MCF 10A (cell line): ENCODE results near the gene NR3C2. TPM values are rescaled to one million over a fixed set of nuclear protein-coding genes. Genes with fewer than 3 reads are reported as not detected.

ENCODE experiments used
- BruUV-seq: library from RNA; stranded (reverse); fragments of 400-500 nt; replicated peaks from 2 replicates; lab custom pipeline; 2021; lab: Mats Ljungman, UMichigan
- CTCF ChIA-PET: fragments of 300-600 bp; sonication (Branson Sonifier 250); formaldehyde crosslinking; extraction: SDS; loops from one replicate; lab custom pipeline; 2021; ENCODE audit warnings: antibody characterized with exemption, inconsistent platforms; lab: Yijun Ruan, JAX
- POLR2A ChIA-PET: fragments of 300-600, 350-650 bp; sonication (Branson Sonifier 250); formaldehyde crosslinking; extraction: SDS; loops from one replicate; lab custom pipeline; 2020; ENCODE audit warnings: antibody characterized with exemption, inconsistent platforms; lab: Yijun Ruan, JAX
- DNase-seq: peaks from one replicate; pipeline ENCODE4 v3.0.0-alpha.2; 2018; ENCODE audit not compliant: unreplicated experiment
- H3K27ac Mint-ChIP-seq: one replicate; pipeline ENCODE4 v1.8.0; 2022; ENCODE audit warnings: mild to moderate bottlenecking, low read depth, mixed read lengths; ENCODE audit not compliant: unreplicated experiment
- H3K27me3 Mint-ChIP-seq: one replicate; pipeline ENCODE4 v1.8.0; 2022; ENCODE audit warnings: mixed read lengths; ENCODE audit not compliant: insufficient read depth, unreplicated experiment
- H3K36me3 Mint-ChIP-seq: one replicate; pipeline ENCODE4 v1.8.0; 2022; ENCODE audit warnings: mild to moderate bottlenecking, moderate library complexity, mixed read lengths; ENCODE audit not compliant: insufficient read depth, unreplicated experiment
- H3K4me1 Mint-ChIP-seq: one replicate; pipeline ENCODE4 v1.8.0; 2022; ENCODE audit warnings: mixed read lengths; ENCODE audit not compliant: insufficient read depth, unreplicated experiment
- H3K4me3 Mint-ChIP-seq: one replicate; pipeline ENCODE4 v1.8.0; 2022; ENCODE audit warnings: mild to moderate bottlenecking, moderate library complexity, mixed read lengths; ENCODE audit not compliant: unreplicated experiment
- H3K9me3 Mint-ChIP-seq: one replicate; pipeline ENCODE4 v1.8.0; 2022; ENCODE audit warnings: mixed read lengths; ENCODE audit not compliant: unreplicated experiment
- CTCF ChIP-seq: fragments of 200-600 bp; IDR thresholded peaks from one replicate; pipeline ENCODE4 v1.8.0; 2022; ENCODE audit warnings: antibody characterized with exemption, mild to moderate bottlenecking; ENCODE audit not compliant: unreplicated experiment
- intact Hi-C: fragments of 100-400 bp; cut with micrococcal nuclease; formaldehyde crosslinking; loops from 2 replicates; pipeline ENCODE4 v1.14.1; 2022
- total RNA-seq: library from RNA; stranded (reverse); gene quantifications from 2 replicates; pipeline ENCODE4 v1.2.3, GENCODE V29; 2022

Gene NR3C2
- total RNA-seq, 1 experiment from 2014 or later, result 0.21 TPM

GRCh38 chr4:148312956-148313490 is 129.2 kb downstream of the NR3C2 start:
- no TSS peak for BruUV-seq
- DNase-seq, result no peak
- intact Hi-C loops, result no loop called here
- no peaks in the 10 kb centered on the region for H3K27me3 Mint-ChIP-seq
- H3K4me1 Mint-ChIP-seq, result no peaks in the 10 kb centered on the region
- POLR2A ChIA-PET, result no interaction called here
- H3K9me3 Mint-ChIP-seq, result no peaks in the 10 kb centered on the region
- no peak overlapping the region for H3K27ac Mint-ChIP-seq
- CTCF ChIA-PET, result no interaction called here
- no peak overlapping the region for H3K4me3 Mint-ChIP-seq
- H3K36me3 Mint-ChIP-seq, result no peaks in the 10 kb centered on the region
- TF ChIP-seq CTCF, result no peak

- Mint-ChIP-seq H3K9me3 (no peaks in the 10 kb centered on the region), H3K36me3 (no peaks in the 10 kb centered on the region), H3K4me3 (no peak overlapping the region), H3K27ac (no peak overlapping the region), H3K4me1 (no peaks in the 10 kb centered on the region), H3K27me3 (no peaks in the 10 kb centered on the region)
- ChIA-PET POLR2A (no interaction called here), CTCF (interaction anchor here (0.5 kb wide), 1 partner anchor 148 kb away, joined by 4 read pairs; no protein-coding TSS in a partner anchor)
- no peak for TF ChIP-seq CTCF
- no peak for DNase-seq
- BruUV-seq, result no TSS peak
- intact Hi-C loops, result no loop called here
These were observed 130.7 kb downstream of the NR3C2 start for GRCh38 chr4:148311526-148311925.

GRCh38 chr4:148310756-148311155 is 131.5 kb downstream of the NR3C2 start:
- DNase-seq, result no peak
- ChIA-PET CTCF (no interaction called here), POLR2A (no interaction called here)
- Mint-ChIP-seq H3K27ac (no peak overlapping the region), H3K9me3 (no peaks in the 10 kb centered on the region), H3K4me1 (no peaks in the 10 kb centered on the region), H3K36me3 (no peaks in the 10 kb centered on the region), H3K4me3 (no peak overlapping the region), H3K27me3 (no peaks in the 10 kb centered on the region)
- no TSS peak for BruUV-seq
- TF ChIP-seq CTCF, result no peak
- intact Hi-C loops, result no loop called here

GRCh38 chr4:148305751-148306150 is 136.5 kb downstream of the NR3C2 start:
- Mint-ChIP-seq H3K4me1 (no peaks in the 10 kb centered on the region), H3K9me3 (no peaks in the 10 kb centered on the region), H3K4me3 (no peak overlapping the region), H3K27me3 (no peaks in the 10 kb centered on the region), H3K36me3 (no peaks in the 10 kb centered on the region), H3K27ac (no peak overlapping the region)
- TF ChIP-seq CTCF, result no peak
- ChIA-PET CTCF (interaction anchor here (0.7 kb wide), 1 partner anchor 1507 kb away, joined by 3 read pairs; no protein-coding TSS in a partner anchor), POLR2A (interaction anchor here (0.7 kb wide), 1 partner anchor 147 kb away, joined by 3 read pairs; no protein-coding TSS in a partner anchor)
- BruUV-seq, result no TSS peak
- no peak for DNase-seq
- intact Hi-C loops, result no loop called here
